Common myeloid progenitor, CD34-positive (primary cell): ENCODE measurements around the gene IGSF5.

Experiments used
- CTCF ChIA-PET: fragments of 350-600 bp; sonication (Branson Sonifier 250); formaldehyde crosslinking; loops from one replicate; lab custom pipeline; 2021; ENCODE audit warnings: antibody characterized with exemption; lab: Charles Lee
- POLR2A ChIA-PET: fragments of 350-600 bp; sonication (Branson Sonifier 250); formaldehyde crosslinking; loops from one replicate; lab custom pipeline; 2021; ENCODE audit warnings: antibody characterized with exemption; lab: Charles Lee
- DNase-seq, 3 donors: peaks; one replicate each; pipeline versions ENCODE4 v3.0.0 to v3.0.0-alpha.2; 2013
- H3K27ac ChIP-seq, 2 experiments: 1 replicate in 1 of 2; 2 replicates in 1 of 2; pipeline ENCODE4 v1.7.0; 2013; ENCODE audit warnings: inconsistent platforms in 2 of 2, low read length in 2 of 2, mild to moderate bottlenecking in 2 of 2, low read depth in 1 of 2, moderate library complexity in 1 of 2; ENCODE audit not compliant: severe bottlenecking in 2 of 2, insufficient read depth in 1 of 2, poor library complexity in 1 of 2
- H3K27me3 ChIP-seq, 5 experiments: replicated peaks in 2 of 5; 1 replicate in 3 of 5; 2 replicates in 2 of 5; pipeline versions ENCODE4 v1.6.1 to v1.7.0; 2013; ENCODE audit warnings: low read length in 4 of 5, mild to moderate bottlenecking in 2 of 5, moderate library complexity in 2 of 5, inconsistent platforms in 1 of 5; ENCODE audit not compliant: insufficient read depth in 5 of 5, control insufficient read depth in 4 of 5
- H3K36me3 ChIP-seq, 4 experiments: 1 replicate in 2 of 4; 2 replicates in 2 of 4; pipeline versions ENCODE4 v1.6.1 to v1.7.0; 2013; ENCODE audit warnings: low read length in 3 of 4, control low read depth in 1 of 4, mild to moderate bottlenecking in 1 of 4; ENCODE audit not compliant: control insufficient read depth in 4 of 4, insufficient read depth in 4 of 4
- H3K4me1 ChIP-seq, 4 experiments: 1 replicate in 3 of 4; 2 replicates in 1 of 4; pipeline versions ENCODE4 v1.6.1 to v1.7.1; 2013; ENCODE audit warnings: low read length in 3 of 4, mild to moderate bottlenecking in 3 of 4, control low read depth in 1 of 4, inconsistent platforms in 1 of 4, moderate library complexity in 1 of 4; ENCODE audit not compliant: control insufficient read depth in 4 of 4, insufficient read depth in 4 of 4; ENCODE audit errors: control extremely low read depth in 1 of 4
- H3K4me3 ChIP-seq, 7 experiments: 1 replicate in 4 of 7; 2 replicates in 3 of 7; pipeline versions ENCODE4 v1.5.1 to v1.7.0; 2013; ENCODE audit warnings: mild to moderate bottlenecking in 7 of 7, low read length in 6 of 7, moderate library complexity in 6 of 7, inconsistent platforms in 2 of 7, low read depth in 2 of 7, control low read depth in 1 of 7; ENCODE audit not compliant: insufficient read depth in 4 of 7, control insufficient read depth in 1 of 7; ENCODE audit errors: extremely low read depth in 1 of 7
- H3K9me3 ChIP-seq, 5 experiments: 1 replicate in 4 of 5; 2 replicates in 1 of 5; pipeline versions ENCODE4 v1.6.1 to v1.7.1; 2013; ENCODE audit warnings: low read length in 4 of 5, mild to moderate bottlenecking in 2 of 5, inconsistent platforms in 1 of 5, low read depth in 1 of 5, moderate library complexity in 1 of 5; ENCODE audit not compliant: control insufficient read depth in 4 of 5, insufficient read depth in 2 of 5; ENCODE audit errors: control extremely low read depth in 1 of 5
- WGBS: methylation state at CpG from one replicate; pipeline ENCODE4 v1.1.5; 2013; ENCODE audit not compliant: insufficient coverage; 5-methylcytosine and 5-hydroxymethylcytosine counted together

The IGSF5 gene

DNA sequence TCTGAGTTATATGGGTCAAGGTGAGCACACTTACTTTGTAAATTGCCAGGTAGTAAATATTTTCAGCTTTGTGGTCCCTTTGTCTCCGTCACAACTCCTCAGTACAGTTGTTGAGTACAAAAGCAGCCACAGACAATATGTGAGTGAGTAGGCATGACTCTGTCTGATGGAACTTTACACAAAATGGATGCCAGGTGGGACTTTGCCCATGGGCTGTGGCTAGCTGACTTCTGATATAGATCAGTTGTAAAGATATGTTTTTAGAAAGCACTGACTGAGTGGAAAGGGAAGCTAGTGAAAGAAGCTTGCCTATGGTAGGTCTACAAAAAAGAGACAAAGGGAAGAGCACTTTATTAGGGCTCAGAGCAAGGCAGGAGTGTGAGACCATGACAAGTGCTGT, 23.1 kb upstream of the IGSF5 start:
- no peak overlapping the region for H3K27ac ChIP-seq
- 100% methylated on average over 1 of the region's 1 CpG for WGBS
- DNase-seq: no peak
- ChIA-PET POLR2A (no interaction called here), CTCF (interaction anchor here (1.0 kb wide), 1 partner anchor 207 kb away, joined by 3 read pairs; no protein-coding TSS in a partner anchor)
- H3K4me1 ChIP-seq: no peaks in the 10 kb centered on the region
- no peaks in the 10 kb centered on the region for H3K9me3 ChIP-seq
- H3K4me3 ChIP-seq: no peak overlapping the region
- no peaks in the 10 kb centered on the region for H3K27me3 ChIP-seq
- no peaks in the 10 kb centered on the region for H3K36me3 ChIP-seq

DNA sequence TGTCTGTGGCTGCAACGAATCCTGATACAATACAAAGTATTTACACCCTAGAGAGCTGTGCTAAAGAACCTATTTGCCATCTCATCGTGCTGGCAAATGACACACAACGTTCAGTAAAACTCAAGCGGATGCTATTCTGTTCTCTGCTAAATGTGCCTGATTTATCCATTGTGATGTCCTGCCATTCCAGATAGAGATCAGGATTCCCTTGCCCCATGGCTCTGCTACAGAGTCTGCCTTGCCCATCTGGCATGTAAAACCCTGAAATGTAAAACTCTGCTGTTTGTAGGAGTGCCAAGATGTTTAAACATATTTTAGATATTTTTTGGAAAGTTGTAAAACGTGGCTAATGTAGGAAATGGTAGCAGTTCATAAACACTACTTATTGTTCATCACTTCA, 20.0 kb upstream of the IGSF5 start:
- Histone ChIP-seq H3K27ac (no peak overlapping the region), H3K4me1 (no peaks in the 10 kb centered on the region), H3K27me3 (peaks cover 0 to under 1% (median 0%) of the 10 kb centered on the region in 5 experiments), H3K4me3 (no peak overlapping the region), H3K9me3 (no peaks in the 10 kb centered on the region), H3K36me3 (no peaks in the 10 kb centered on the region)
- DNase-seq: no peak
- POLR2A ChIA-PET: no interaction called here
- WGBS: 87% methylated on average over 4 of the region's 5 CpGs
- CTCF ChIA-PET: no interaction called here

GRCh38 chr21:39726133-39726532, 18.9 kb upstream of the IGSF5 start:
- CTCF ChIA-PET: no interaction called here
- POLR2A ChIA-PET: no interaction called here
- Histone ChIP-seq H3K4me1 (no peaks in the 10 kb centered on the region), H3K9me3 (no peaks in the 10 kb centered on the region), H3K27me3 (peaks cover 0 to 2% (median 0%) of the 10 kb centered on the region in 5 experiments), H3K36me3 (no peaks in the 10 kb centered on the region), H3K27ac (no peak overlapping the region), H3K4me3 (no peak overlapping the region)
- WGBS: 91% methylated on average over 6 of the region's 7 CpGs
- no peak for DNase-seq

- ChIA-PET CTCF (no interaction called here), POLR2A (interaction anchor here (0.7 kb wide), 1 partner anchor 909 kb away, joined by 3 read pairs; no protein-coding TSS in a partner anchor)
- peaks cover 0 to 2% (median 0%) of the 10 kb centered on the region in 5 experiments for H3K27me3 ChIP-seq
- DNase-seq: no peak
- H3K4me3 ChIP-seq: no peak overlapping the region
- H3K4me1 ChIP-seq: no peaks in the 10 kb centered on the region
- WGBS: 91% methylated on average over 15 of the region's 15 CpGs
- H3K36me3 ChIP-seq: no peaks in the 10 kb centered on the region
- peaks cover 0 to 3% (median 0%) of the 10 kb centered on the region in 5 experiments for H3K9me3 ChIP-seq
- H3K27ac ChIP-seq: no peak overlapping the region
Observed at GRCh38 chr21:39727401-39728120, 17.4 kb upstream of the IGSF5 start.

- H3K27me3 ChIP-seq: peaks cover 0 to 2% (median 0%) of the 10 kb centered on the region in 5 experiments
- CTCF ChIA-PET: interaction anchor here (1.3 kb wide), 1 partner anchor 11 kb away, joined by 5 read pairs; no protein-coding TSS in a partner anchor
- H3K4me3 ChIP-seq: no peak overlapping the region
- H3K9me3 ChIP-seq: peaks cover 0 to 3% (median 0%) of the 10 kb centered on the region in 5 experiments
- 98% methylated on average over 5 of the region's 6 CpGs for WGBS
- no peaks in the 10 kb centered on the region for H3K36me3 ChIP-seq
- H3K27ac ChIP-seq: no peak overlapping the region
- no peaks in the 10 kb centered on the region for H3K4me1 ChIP-seq
- DNase-seq: no peak
- POLR2A ChIA-PET: interaction anchor here (0.7 kb wide), 1 partner anchor 909 kb away, joined by 3 read pairs; no protein-coding TSS in a partner anchor
Observed at GRCh38 chr21:39728341-39728740, 16.6 kb upstream of the IGSF5 start.

DNA sequence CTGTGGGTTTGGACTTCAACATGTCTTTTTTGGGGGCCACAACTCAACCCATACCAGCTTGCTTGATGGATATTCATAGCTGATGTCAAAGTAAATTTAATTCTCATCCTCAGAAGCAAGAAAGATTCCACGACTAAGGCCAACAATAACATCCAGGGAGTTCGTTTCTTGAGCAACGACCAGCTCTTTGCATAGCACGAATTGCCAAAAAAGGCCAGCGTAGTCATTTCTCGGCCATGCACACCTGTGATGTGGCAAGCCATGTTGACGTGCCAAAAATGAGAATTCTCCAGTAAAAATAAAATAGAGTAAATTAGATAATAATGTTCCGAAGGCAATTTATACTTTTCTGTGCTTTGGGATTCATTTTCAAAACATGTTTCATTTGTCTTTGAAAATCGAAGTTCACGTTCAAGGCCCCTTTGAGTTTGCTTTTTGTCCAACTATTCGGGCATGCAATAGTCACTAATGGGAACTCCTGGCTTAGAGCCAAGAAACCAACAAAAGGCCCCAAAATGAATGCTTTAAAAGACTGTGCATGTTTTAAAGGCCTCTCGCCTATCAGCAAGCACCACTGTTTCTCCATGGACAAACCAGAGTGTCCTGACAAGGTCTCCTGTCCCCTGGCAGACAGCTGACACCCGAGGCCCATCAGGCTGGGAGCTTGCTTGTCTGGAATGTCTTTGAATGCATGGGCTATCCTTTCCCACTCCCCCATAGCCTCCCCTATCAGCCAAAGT, 14.4 kb upstream of the IGSF5 start:
- Histone ChIP-seq H3K36me3 (no peaks in the 10 kb centered on the region), H3K4me1 (no peaks in the 10 kb centered on the region), H3K9me3 (peaks cover 0 to 3% (median 0%) of the 10 kb centered on the region in 5 experiments), H3K27me3 (peaks cover 0 to 2% (median 0%) of the 10 kb centered on the region in 5 experiments), H3K27ac (no peak overlapping the region), H3K4me3 (no peak overlapping the region)
- ChIA-PET POLR2A (no interaction called here), CTCF (no interaction called here)
- DNase-seq: no peak
- WGBS: 97% methylated on average over 11 of the region's 13 CpGs

DNA sequence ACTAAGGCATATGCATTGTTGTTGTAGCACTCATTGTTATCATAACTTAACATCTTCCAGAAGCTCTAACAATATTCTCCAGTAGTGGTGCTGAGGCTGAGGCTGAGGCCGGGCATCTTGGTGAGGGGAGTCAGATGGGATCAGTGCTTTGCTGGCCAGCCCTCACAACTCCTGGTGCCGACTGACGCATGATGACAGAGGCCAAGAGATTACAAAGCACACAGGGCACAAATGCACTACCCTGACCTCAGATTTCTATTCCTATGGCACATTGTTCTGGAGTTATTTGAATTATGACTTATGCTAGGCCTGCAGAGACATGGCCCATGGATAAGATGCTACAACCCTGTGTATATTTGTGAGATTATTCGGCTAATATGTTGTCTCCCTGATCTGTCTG, 8.3 kb upstream of the IGSF5 start:
- H3K27ac ChIP-seq: no peak overlapping the region
- CTCF ChIA-PET: no interaction called here
- no peaks in the 10 kb centered on the region for H3K4me1 ChIP-seq
- 92% methylated on average over 2 of the region's 4 CpGs for WGBS
- no peaks in the 10 kb centered on the region for H3K36me3 ChIP-seq
- DNase-seq: no peak
- H3K27me3 ChIP-seq: no peaks in the 10 kb centered on the region
- peaks cover 0 to 2% (median 0%) of the 10 kb centered on the region in 5 experiments for H3K9me3 ChIP-seq
- POLR2A ChIA-PET: no interaction called here
- H3K4me3 ChIP-seq: no peak overlapping the region
